Activated CD8-positive, alpha-beta memory T cell treated with anti-CD3 and anti-CD28 coated beads, Interleukin-2, amount 50 U/mL, for 1 hour (primary cell): ENCODE data around the gene PTN.
"Not testable (repeated sequence)": the region's sequence is repeated elsewhere in the genome, so short reads cannot be mapped to it uniquely, and the experiment has no call there.

Experiments
- DNase-seq: peaks from one replicate; pipeline ENCODE4 v3.0.0-alpha.2; 2020; ENCODE audit errors: extremely low read depth

PTN gene

GRCh38 chr7:137266764-137267163 lies 76.8 kb downstream of the PTN start:
- DNase-seq, result no peak

- not testable (repeated sequence) for DNase-seq
Measured at GRCh38 chr7:137265480-137265879, 78.1 kb downstream of the PTN start.

GRCh38 chr7:137262599-137262998 lies 80.9 kb downstream of the PTN start:
- no peak for DNase-seq

GRCh38 chr7:137258552-137258951 lies 85.0 kb downstream of the PTN start:
- no peak for DNase-seq

- no peak for DNase-seq
Measured at GRCh38 chr7:137254766-137255165, 88.8 kb downstream of the PTN start.

- DNase-seq, result no peak
Measured at GRCh38 chr7:137245890-137246289, 97.6 kb downstream of the PTN start.

- no peak for DNase-seq
Measured at GRCh38 chr7:137245186-137245585, 98.3 kb downstream of the PTN start.

- DNase-seq, result no peak
Measured at GRCh38 chr7:137243741-137244140, 99.8 kb downstream of the PTN start.

- DNase-seq, result no peak
Measured at GRCh38 chr7:137242616-137243015, 100.9 kb downstream of the PTN start.

- DNase-seq, result no peak
Measured at GRCh38 chr7:137241655-137242360, 101.7 kb downstream of the PTN start.

GRCh38 chr7:137239186-137239585 lies 104.3 kb downstream of the PTN start:
- DNase-seq, result not testable (repeated sequence)

- no peak for DNase-seq
Measured at GRCh38 chr7:137235434-137235833, 108.1 kb downstream of the PTN start.

- no peak for DNase-seq
Measured at GRCh38 chr7:137231167-137231566, 112.4 kb downstream of the PTN start.

GRCh38 chr7:137221467-137221866 lies 122.1 kb downstream of the PTN start:
- no peak for DNase-seq

GRCh38 chr7:137213744-137214143 lies 129.8 kb downstream of the PTN start:
- no peak for DNase-seq

- no peak for DNase-seq
Measured at GRCh38 chr7:137209151-137209817, 134.2 kb downstream of the PTN start.

- no peak for DNase-seq
Measured at GRCh38 chr7:137206770-137207169, 136.8 kb downstream of the PTN start.

GRCh38 chr7:137204246-137204645 lies 139.3 kb downstream of the PTN start:
- DNase-seq, result no peak

- DNase-seq, result no peak
Measured at GRCh38 chr7:137203351-137203750, 140.2 kb downstream of the PTN start.

- no peak for DNase-seq
Measured at GRCh38 chr7:137196648-137197047, 146.9 kb downstream of the PTN start.

GRCh38 chr7:137195996-137196395 lies 147.5 kb downstream of the PTN start:
- DNase-seq, result no peak

- DNase-seq, result not testable (repeated sequence)
Measured at GRCh38 chr7:137181619-137182018, 161.9 kb downstream of the PTN start.
